Neural cell (in vitro differentiated cells): ENCODE data around the gene FAM174C.

Source experiments
- EZH2 ChIP-seq: fragments of 200-600, 300-800 bp; shearing (Covaris generic), sonication (generic); IDR thresholded peaks from 2 replicates; pipeline ENCODE4 v1.6.1; 2014; ENCODE audit warnings: antibody characterized with exemption, low read length, borderline replicate concordance, mild to moderate bottlenecking; ENCODE audit not compliant: insufficient read depth, poor library complexity, severe bottlenecking
- MXI1 ChIP-seq: fragments of 450-650 bp; conservative IDR thresholded peaks from 2 replicates; pipeline ENCODE4 v1.6.1; 2014; ENCODE audit warnings: antibody characterized with exemption, mild to moderate bottlenecking; ENCODE audit not compliant: poor library complexity, severe bottlenecking
- SMC3 ChIP-seq: fragments of 450-650 bp; conservative IDR thresholded peaks from 2 replicates; pipeline ENCODE4 v1.6.1; 2014; ENCODE audit warnings: antibody characterized with exemption, mild to moderate bottlenecking, moderate library complexity; ENCODE audit not compliant: poor library complexity
- TF ChIP-seq, protein P1 (sequence below): fragments of 450-650 bp; IDR thresholded peaks from 2 replicates; pipeline ENCODE4 v1.5.1; 2014; ENCODE audit warnings: antibody characterized with exemption, mild to moderate bottlenecking, moderate library complexity; ENCODE audit not compliant: poor library complexity, severe bottlenecking
- TF ChIP-seq, protein P2 (sequence below): IDR thresholded peaks from 2 replicates; pipeline ENCODE4 v1.6.1; 2012; ENCODE audit warnings: borderline replicate concordance

DNA sequence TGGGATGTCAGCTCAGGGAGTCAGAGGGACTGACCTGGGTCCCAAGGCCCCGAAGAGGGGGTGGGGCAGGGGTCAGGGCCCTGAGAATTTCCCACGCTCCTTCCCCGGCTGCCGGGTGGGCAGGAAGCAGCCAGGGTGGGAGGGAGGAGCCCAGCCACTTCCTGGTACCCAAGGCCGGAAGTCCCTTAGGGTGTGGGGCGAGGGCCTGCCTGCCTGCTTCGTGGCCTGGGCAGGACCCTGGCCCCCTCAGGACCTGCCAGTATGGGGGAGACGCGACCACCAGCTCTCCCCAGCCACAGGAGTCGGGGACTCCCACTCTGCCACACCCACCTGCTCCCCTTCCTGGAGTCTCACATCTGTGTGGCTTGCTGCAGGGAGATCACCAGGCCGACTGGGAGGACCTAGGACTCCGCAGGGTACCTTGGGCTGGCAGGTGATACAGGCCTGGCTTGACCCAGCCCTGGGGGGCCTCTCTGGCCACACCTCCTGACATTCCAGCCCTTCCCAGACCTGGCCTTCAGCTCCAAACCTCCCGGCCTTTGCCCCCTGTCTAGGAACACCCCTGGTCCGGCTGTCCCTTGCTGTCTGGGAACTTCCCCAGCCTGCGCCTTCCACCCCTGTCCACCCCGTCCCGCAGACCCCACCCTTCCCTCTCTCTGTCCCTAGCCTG is 16.0 kb upstream of the FAM174C start:
- TF ChIP-seq, protein P1, sequence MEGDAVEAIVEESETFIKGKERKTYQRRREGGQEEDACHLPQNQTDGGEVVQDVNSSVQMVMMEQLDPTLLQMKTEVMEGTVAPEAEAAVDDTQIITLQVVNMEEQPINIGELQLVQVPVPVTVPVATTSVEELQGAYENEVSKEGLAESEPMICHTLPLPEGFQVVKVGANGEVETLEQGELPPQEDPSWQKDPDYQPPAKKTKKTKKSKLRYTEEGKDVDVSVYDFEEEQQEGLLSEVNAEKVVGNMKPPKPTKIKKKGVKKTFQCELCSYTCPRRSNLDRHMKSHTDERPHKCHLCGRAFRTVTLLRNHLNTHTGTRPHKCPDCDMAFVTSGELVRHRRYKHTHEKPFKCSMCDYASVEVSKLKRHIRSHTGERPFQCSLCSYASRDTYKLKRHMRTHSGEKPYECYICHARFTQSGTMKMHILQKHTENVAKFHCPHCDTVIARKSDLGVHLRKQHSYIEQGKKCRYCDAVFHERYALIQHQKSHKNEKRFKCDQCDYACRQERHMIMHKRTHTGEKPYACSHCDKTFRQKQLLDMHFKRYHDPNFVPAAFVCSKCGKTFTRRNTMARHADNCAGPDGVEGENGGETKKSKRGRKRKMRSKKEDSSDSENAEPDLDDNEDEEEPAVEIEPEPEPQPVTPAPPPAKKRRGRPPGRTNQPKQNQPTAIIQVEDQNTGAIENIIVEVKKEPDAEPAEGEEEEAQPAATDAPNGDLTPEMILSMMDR, result no peak
- TF ChIP-seq EZH2 (no peak), MXI1 (no peak), SMC3 (no peak)
- TF ChIP-seq, protein P2, sequence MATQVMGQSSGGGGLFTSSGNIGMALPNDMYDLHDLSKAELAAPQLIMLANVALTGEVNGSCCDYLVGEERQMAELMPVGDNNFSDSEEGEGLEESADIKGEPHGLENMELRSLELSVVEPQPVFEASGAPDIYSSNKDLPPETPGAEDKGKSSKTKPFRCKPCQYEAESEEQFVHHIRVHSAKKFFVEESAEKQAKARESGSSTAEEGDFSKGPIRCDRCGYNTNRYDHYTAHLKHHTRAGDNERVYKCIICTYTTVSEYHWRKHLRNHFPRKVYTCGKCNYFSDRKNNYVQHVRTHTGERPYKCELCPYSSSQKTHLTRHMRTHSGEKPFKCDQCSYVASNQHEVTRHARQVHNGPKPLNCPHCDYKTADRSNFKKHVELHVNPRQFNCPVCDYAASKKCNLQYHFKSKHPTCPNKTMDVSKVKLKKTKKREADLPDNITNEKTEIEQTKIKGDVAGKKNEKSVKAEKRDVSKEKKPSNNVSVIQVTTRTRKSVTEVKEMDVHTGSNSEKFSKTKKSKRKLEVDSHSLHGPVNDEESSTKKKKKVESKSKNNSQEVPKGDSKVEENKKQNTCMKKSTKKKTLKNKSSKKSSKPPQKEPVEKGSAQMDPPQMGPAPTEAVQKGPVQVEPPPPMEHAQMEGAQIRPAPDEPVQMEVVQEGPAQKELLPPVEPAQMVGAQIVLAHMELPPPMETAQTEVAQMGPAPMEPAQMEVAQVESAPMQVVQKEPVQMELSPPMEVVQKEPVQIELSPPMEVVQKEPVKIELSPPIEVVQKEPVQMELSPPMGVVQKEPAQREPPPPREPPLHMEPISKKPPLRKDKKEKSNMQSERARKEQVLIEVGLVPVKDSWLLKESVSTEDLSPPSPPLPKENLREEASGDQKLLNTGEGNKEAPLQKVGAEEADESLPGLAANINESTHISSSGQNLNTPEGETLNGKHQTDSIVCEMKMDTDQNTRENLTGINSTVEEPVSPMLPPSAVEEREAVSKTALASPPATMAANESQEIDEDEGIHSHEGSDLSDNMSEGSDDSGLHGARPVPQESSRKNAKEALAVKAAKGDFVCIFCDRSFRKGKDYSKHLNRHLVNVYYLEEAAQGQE, result no peak
